Heart left ventricle (tissue), 16 donors: Measurements from ENCODE around the gene NUBP1. TPM values are rescaled to one million over a fixed set of nuclear protein-coding genes. Genes with fewer than 3 reads are reported as not detected.
"Not testable (repeated sequence)": the region's sequence is repeated elsewhere in the genome, so short reads cannot be mapped to it uniquely, and the experiment has no call there.

ENCODE experiments used
- ATAC-seq, 4 donors: fragments of 200-7000 bp; cut with Tn5 transposase; one replicate each; pipeline ENCODE4 v1.9.1; 2020 to 2022; ENCODE audit warnings: moderate library complexity in 4 of 4, mild to moderate bottlenecking in 3 of 4, moderate number of reproducible peaks in 1 of 4
- DNase-seq, 5 donors: peaks; one replicate each; pipeline ENCODE4 v3.0.0-alpha.2; 2020
- H3K27ac ChIP-seq, 12 donors: fragments of 200-600 bp; sonication (generic) in 4 of 12; one replicate each; pipeline versions ENCODE4 v1.5.0 to v1.8.0; 2016 to 2022; ENCODE audit warnings: mild to moderate bottlenecking in 2 of 12
- H3K27me3 ChIP-seq, 9 donors: fragments of 200-600 bp; sonication (generic) in 2 of 9; one replicate each; pipeline versions ENCODE4 v1.5.1 to v1.8.0; 2016 to 2022; ENCODE audit warnings: mild to moderate bottlenecking in 3 of 9
- H3K36me3 ChIP-seq, 9 donors: fragments of 200-600 bp; sonication (generic) in 2 of 9; one replicate each; pipeline versions ENCODE4 v1.5.0 to v1.8.0; 2018 to 2022; ENCODE audit warnings: mild to moderate bottlenecking in 2 of 9
- H3K4me1 ChIP-seq, 12 donors: fragments of 200-600 bp; sonication (generic) in 4 of 12; one replicate each; pipeline versions ENCODE4 v1.5.0 to v1.8.0; 2016 to 2022; ENCODE audit warnings: mild to moderate bottlenecking in 3 of 12
- H3K4me3 ChIP-seq, 12 donors: fragments of 200-600 bp; sonication (generic) in 4 of 12; one replicate each; pipeline versions ENCODE4 v1.5.0 to v1.8.0; 2017 to 2022; ENCODE audit warnings: mild to moderate bottlenecking in 9 of 12, moderate library complexity in 4 of 12
- H3K9me3 ChIP-seq, 12 donors: fragments of 200-600 bp; sonication (generic) in 4 of 12; one replicate each; pipeline versions ENCODE4 v1.5.0 to v1.8.0; 2016 to 2022; ENCODE audit warnings: mild to moderate bottlenecking in 1 of 12
- POLR2A ChIP-seq, 2 donors: fragments of 450-650 bp; IDR thresholded peaks; one replicate each; pipeline ENCODE4 v1.6.1; 2017; ENCODE audit warnings: antibody characterized with exemption in 2 of 2, mild to moderate bottlenecking in 2 of 2, moderate library complexity in 2 of 2
- WGBS, 4 donors: extraction: QIAGEN DNeasy Blood & Tissue Kit in 2 of 4; methylation state at CpG; one replicate each; pipeline versions ENCODE4 v1.1.5 to v1.1.7; 2013 to 2018; 5-methylcytosine and 5-hydroxymethylcytosine counted together
- intact Hi-C, 10 donors: fragments of 100-400 bp; cut with DNase I; formaldehyde crosslinking; loops; one replicate each; pipeline versions ENCODE4 v1.11.1 to v1.14.2; 2022
- polyA plus RNA-seq, 2 donors: library from polyadenylated mRNA; stranded (reverse); fragments of 200-250 nt; gene quantifications; one replicate each; pipeline ENCODE4 v1.2.3, GENCODE V29; 2013
- total RNA-seq, 9 donors: library from RNA; depleted of rRNA in 2 of 9; stranded (reverse); fragments of >200 nt in 2 of 9; fragmentation: NEBNext Ultra II Directional in 3 of 9; extraction: Animal tissue kit (Norgen Biotek cat#: 25700) in 3 of 9; gene quantifications; one replicate each; pipeline versions ENCODE4 v1.1.0 to v1.2.4, GENCODE V29; 2016 to 2023
- TF ChIP-seq, protein P1 (sequence below), 12 donors: fragments of 200-600 bp; sonication (generic) in 4 of 12; IDR thresholded peaks; one replicate each; pipeline versions ENCODE4 v1.5.0 to v1.8.0; 2018 to 2022; ENCODE audit warnings: antibody characterized with exemption in 12 of 12, mild to moderate bottlenecking in 5 of 12
- donor health status: ischemic (EF 13 %, LVEDD 7.1; RV severe dilation, severe dysfunction).
- donor health status: healthy with polysubstance abuse.
- donor health status: DM: no; HTN: yes; CAD: no.
- donor health status: DM: no; HTN: no; CAD: no.
- donor health status: ischemic (EF 25% LVEDD 6.9; RV normal size, moderate dysfunction).
- donor health status: ischemic (EF 25% LVEDD 5.7; RV mildly dilated, moderate dysfunction).
- donor health status: healthy.
- donor health status: DM: yes; HTN: yes; CAD: no.
- donor health status: ischemic (EF 35%, LVEDD 5.7; RV mildly dilated, moderate dysfunction).
- donor health status: nonischemic (EF 11% LVEDD 7.7; RV severe dilation, severe dysfunction).
- donor health status: DM: yes; HTN: yes; CAD: no.
- donor health status: PGD.
- donor health status: ischemic (EF 29% LVEDD 5.4; RV normal size, mild dysfunction).
- donor health status: nonischemic (EF 23%, LVEDD 6.1; RV moderate dilation, normal function).

NUBP1 gene
- total and polyA plus RNA-seq, 11 donors: 34.0 to 60.0 (median 50.9) TPM

DNA sequence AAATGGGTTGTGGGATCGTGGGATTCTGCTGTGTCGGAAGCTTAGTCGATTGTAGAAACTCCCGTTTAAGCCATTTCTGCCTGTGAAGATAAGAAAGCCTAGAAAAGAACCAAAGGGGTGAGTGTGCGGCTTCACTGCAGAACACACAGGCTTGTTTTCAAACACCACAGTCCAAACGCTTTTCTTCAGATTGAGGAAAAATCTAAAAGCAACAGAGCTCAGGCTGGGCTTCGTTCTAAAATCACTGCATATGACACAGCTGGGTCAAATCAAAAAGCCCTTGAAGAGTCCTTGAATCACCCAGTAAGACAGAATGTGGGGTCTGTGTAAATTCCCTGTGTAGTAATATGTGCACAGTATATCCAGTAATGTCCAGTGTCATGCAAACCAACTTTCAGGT lies 25.7 kb downstream of the NUBP1 start:
- Histone ChIP-seq H3K9me3 (no peaks in the 10 kb centered on the region), H3K27me3 (no peaks in the 10 kb centered on the region), H3K4me1 (peaks cover 0 to 44% (median 7%) of the 10 kb centered on the region in 12 donors), H3K36me3 (peaks cover 0 to 45% (median 31%) of the 10 kb centered on the region in 9 donors), H3K27ac (no peak overlapping the region), H3K4me3 (no peak overlapping the region)
- DNase-seq (no peak), ATAC-seq (no peak)
- TF ChIP-seq POLR2A (IDR thresholded peaks at IDR 0.05): no peak
- TF ChIP-seq, protein P1, sequence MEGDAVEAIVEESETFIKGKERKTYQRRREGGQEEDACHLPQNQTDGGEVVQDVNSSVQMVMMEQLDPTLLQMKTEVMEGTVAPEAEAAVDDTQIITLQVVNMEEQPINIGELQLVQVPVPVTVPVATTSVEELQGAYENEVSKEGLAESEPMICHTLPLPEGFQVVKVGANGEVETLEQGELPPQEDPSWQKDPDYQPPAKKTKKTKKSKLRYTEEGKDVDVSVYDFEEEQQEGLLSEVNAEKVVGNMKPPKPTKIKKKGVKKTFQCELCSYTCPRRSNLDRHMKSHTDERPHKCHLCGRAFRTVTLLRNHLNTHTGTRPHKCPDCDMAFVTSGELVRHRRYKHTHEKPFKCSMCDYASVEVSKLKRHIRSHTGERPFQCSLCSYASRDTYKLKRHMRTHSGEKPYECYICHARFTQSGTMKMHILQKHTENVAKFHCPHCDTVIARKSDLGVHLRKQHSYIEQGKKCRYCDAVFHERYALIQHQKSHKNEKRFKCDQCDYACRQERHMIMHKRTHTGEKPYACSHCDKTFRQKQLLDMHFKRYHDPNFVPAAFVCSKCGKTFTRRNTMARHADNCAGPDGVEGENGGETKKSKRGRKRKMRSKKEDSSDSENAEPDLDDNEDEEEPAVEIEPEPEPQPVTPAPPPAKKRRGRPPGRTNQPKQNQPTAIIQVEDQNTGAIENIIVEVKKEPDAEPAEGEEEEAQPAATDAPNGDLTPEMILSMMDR (IDR thresholded peaks at IDR 0.05): no peak
- WGBS, 4 donors: 70 to 75% (median 74%) methylated on average over 7 of the region's 7 CpGs
- intact Hi-C loops: loop anchor here in 2 of 10 donors (5.0 to 10.0 kb wide), 2 partner anchors 45 to 133 kb away; partner anchors contain the start of gene TVP23A (in 1 of the 2)

DNA sequence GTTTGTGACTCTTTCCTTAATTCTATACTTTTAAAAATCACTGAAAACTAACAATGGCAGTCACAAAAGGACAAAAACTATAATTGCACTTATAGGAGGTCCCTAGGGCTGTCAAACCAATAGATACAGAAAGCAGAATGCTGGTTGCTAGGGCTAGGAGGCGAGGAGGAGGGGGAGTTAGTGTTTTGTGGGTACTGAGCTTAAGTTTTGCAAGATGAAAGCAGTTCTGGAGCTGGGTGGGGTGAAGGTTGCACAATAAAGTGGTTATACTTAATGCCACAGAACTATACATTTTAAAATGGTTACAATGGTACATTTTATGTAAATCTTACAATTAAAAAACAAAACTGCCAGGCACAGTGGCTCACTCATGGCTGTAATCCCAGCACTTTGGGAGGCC lies 27.3 kb downstream of the NUBP1 start:
- no peak for TF ChIP-seq POLR2A (IDR thresholded peaks at IDR 0.05)
- TF ChIP-seq, protein P1 (IDR thresholded peaks at IDR 0.05): no peak

DNA sequence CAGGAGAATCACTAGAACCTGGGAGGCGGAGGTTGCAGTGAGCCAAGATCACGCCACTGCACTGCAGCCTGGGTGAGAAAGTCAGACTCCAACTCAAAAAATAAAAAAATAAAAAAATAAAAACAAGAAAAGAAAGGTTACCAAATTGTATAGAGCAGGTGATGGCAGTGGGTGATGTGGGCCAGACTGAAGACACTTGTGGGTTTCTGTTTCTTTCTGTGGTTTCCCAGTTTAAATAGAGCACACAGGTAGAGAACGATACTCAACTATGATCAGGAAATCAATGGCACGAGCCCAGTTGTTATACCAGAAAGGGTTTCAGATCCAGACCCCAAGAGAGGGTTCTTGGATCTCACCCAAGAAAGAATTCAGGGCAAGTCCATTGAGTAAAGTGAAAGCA lies 32.6 kb downstream of the NUBP1 start:
- Histone ChIP-seq H3K4me1 (peaks cover 0 to 8% (median 0%) of the 10 kb centered on the region in 12 donors), H3K27me3 (no peaks in the 10 kb centered on the region), H3K9me3 (no peaks in the 10 kb centered on the region), H3K27ac (no peak overlapping the region), H3K4me3 (no peak overlapping the region), H3K36me3 (no peaks in the 10 kb centered on the region)
- TF ChIP-seq, protein P1 (IDR thresholded peaks at IDR 0.05): no peak
- no peak for TF ChIP-seq POLR2A (IDR thresholded peaks at IDR 0.05)
- no peak for ATAC-seq
- intact Hi-C loops: no loop called here
- WGBS, 4 donors: 77 to 85% (median 82%) methylated on average over 4 of the region's 4 CpGs
- DNase-seq: no peak

More for the DNA sequence above, 27.3 kb downstream of the NUBP1 start:
- Histone ChIP-seq H3K27ac (peak overlapping the region in 1 of 12 donors; percentile 32), H3K9me3 (no peaks in the 10 kb centered on the region), H3K27me3 (no peaks in the 10 kb centered on the region), H3K36me3 (peaks cover 0 to 34% (median 22%) of the 10 kb centered on the region in 9 donors), H3K4me3 (no peak overlapping the region), H3K4me1 (peaks cover 0 to 32% (median under 1%) of the 10 kb centered on the region in 12 donors)
- intact Hi-C loops: no loop called here
- no peak for DNase-seq
- WGBS, 4 donors: 88 to 92% (median 90%) methylated on average over 1 of the region's 1 CpG
- ATAC-seq: no peak

DNA sequence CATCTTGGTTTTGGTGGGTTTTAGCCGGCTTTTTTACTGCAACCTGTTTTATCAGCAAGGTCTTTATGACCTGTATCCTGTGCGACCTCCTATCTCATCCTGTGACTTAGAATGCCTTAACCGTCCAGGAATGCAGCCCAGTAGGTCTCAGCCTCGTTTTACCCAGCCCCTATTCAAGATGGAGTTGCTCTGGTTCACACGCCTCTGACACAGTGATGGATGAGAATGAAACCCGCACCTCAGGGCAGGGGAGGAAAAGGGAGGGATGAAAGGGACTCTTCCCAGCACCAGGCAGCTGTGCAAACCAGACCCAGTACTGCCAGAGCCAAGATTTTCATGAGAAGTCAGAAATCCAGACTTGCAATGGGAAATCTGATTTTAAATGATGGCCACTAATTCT lies 33.3 kb downstream of the NUBP1 start:
- intact Hi-C loops, H3K4me3 ChIP-seq, H3K27me3 ChIP-seq, H3K36me3 ChIP-seq, H3K9me3 ChIP-seq, H3K27ac ChIP-seq, H3K4me1 ChIP-seq, DNase-seq, ATAC-seq: not testable (repeated sequence)
- 57 to 71% (median 70%) methylated on average over 6 of the region's 6 CpGs for WGBS, 4 donors

DNA sequence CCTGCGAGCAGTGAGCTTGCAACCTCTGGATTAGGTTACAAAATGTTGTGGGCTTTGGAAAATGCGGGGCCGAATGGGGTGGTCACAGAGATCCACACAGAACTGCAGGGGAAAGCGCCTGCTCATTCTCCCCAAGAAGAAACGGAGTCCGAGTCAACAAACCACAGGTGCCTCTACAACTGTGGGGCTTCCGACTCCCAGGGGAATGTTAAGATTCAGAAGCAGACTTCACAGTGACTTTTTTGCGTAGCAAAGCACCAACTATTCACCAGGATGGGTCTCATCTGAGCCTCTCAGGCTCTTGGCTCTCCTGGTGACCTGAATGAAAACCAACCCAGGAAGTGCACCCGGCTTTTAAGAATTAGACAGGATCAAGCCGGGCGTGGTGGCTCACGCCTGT lies 33.7 kb downstream of the NUBP1 start:
- TF ChIP-seq, protein P1 (IDR thresholded peaks at IDR 0.05): no peak
- no peak for TF ChIP-seq POLR2A (IDR thresholded peaks at IDR 0.05)
- intact Hi-C loops: no loop called here
- no peaks in the 10 kb centered on the region for H3K36me3 ChIP-seq
- ATAC-seq (no peak), DNase-seq (no peak)
- H3K4me1 ChIP-seq: peaks cover 0 to 4% (median 0%) of the 10 kb centered on the region in 12 donors
- H3K27me3 ChIP-seq: no peaks in the 10 kb centered on the region
- H3K4me3 ChIP-seq: no peak overlapping the region
- no peaks in the 10 kb centered on the region for H3K9me3 ChIP-seq
- no peak overlapping the region for H3K27ac ChIP-seq
- 90 to 96% (median 94%) methylated on average over 12 of the region's 12 CpGs for WGBS, 4 donors

DNA sequence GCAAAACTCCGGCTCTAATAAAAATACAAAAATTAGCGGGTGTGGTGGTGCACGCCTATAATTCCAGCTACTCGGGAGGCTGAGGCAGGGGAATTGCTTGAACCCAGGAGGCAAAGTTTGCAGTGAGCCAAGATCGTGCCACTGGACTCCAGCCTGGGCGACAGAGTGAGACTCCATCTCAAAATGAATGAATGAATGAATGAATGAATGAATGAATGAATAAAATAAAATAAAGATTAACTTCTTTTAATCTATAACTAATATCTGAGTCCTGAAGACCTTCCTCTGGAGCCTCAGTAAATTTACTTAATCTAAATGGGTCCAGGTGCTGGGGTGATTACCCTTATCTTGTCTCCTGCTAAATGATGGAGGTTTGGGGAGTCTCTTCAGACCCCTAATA lies 36.3 kb downstream of the NUBP1 start:
- H3K9me3 ChIP-seq, H3K36me3 ChIP-seq, DNase-seq, H3K4me3 ChIP-seq, H3K4me1 ChIP-seq, intact Hi-C loops, H3K27me3 ChIP-seq, ATAC-seq, H3K27ac ChIP-seq: not testable (repeated sequence)
- WGBS, 4 donors: 95 to 97% (median 96%) methylated on average over 6 of the region's 6 CpGs
